Measurements from ENCODE around the gene METTL16. TPM values are rescaled to one million over a fixed set of nuclear protein-coding genes. Genes with fewer than 3 reads are reported as not detected.

METTL16 gene
- polyA plus RNA-seq, 4 donors = 10.7 to 25.2 (median 12.9) TPM

GRCh38 chr17:2435181-2435741 is 76.4 kb downstream of the METTL16 start:
- Histone ChIP-seq H3K9me3 (ENCODE audit: control insufficient read depth in 2 of 2, insufficient read depth in 1 of 2, low read depth in 1 of 2, low read length in 1 of 2) (no peaks in the 10 kb centered on the region), H3K4me1 (ENCODE audit: control insufficient read depth in 3 of 3, insufficient read depth in 2 of 3, low read depth in 1 of 3, low read length in 2 of 3) (no peaks in the 10 kb centered on the region), H3K4me3 (ENCODE audit: low read depth in 1 of 3, low read length in 3 of 3) (no peak overlapping the region), H3K36me3 (ENCODE audit: control insufficient read depth in 3 of 3, insufficient read depth in 2 of 3, low read depth in 1 of 3, low read length in 3 of 3) (peaks cover 3 to 62% (median 10%) of the 10 kb centered on the region in 3 donors), H3K27me3 (ENCODE audit: control insufficient read depth in 3 of 3, insufficient read depth in 3 of 3, low read length in 3 of 3) (no peaks in the 10 kb centered on the region), H3K27ac (ENCODE audit: low read depth in 1 of 3, low read length in 2 of 3) (peak overlapping the region in 1 of 3 donors; percentile 37)
- WGBS, 3 donors = 62 to 85% (median 82%) methylated on average over 9 of the region's 9 CpGs
- FAIRE-seq (no peak), DNase-seq (no peak)

GRCh38 chr17:2433696-2434095 is 78.0 kb downstream of the METTL16 start:
- no peaks in the 10 kb centered on the region for H3K27me3 ChIP-seq (ENCODE audit: control insufficient read depth in 3 of 3, insufficient read depth in 3 of 3, low read length in 3 of 3)
- peaks cover 0 to 48% (median 10%) of the 10 kb centered on the region in 3 donors for H3K36me3 ChIP-seq (ENCODE audit: control insufficient read depth in 3 of 3, insufficient read depth in 2 of 3, low read depth in 1 of 3, low read length in 3 of 3)
- H3K27ac ChIP-seq (ENCODE audit: low read depth in 1 of 3, low read length in 2 of 3) = no peak overlapping the region
- DNase-seq = no peak
- no peak for FAIRE-seq
- WGBS, 3 donors = 83 to 92% (median 87%) methylated on average over 11 of the region's 11 CpGs
- H3K9me3 ChIP-seq (ENCODE audit: control insufficient read depth in 2 of 2, insufficient read depth in 1 of 2, low read depth in 1 of 2, low read length in 1 of 2) = no peaks in the 10 kb centered on the region
- H3K4me3 ChIP-seq (ENCODE audit: low read depth in 1 of 3, low read length in 3 of 3) = no peak overlapping the region
- no peaks in the 10 kb centered on the region for H3K4me1 ChIP-seq (ENCODE audit: control insufficient read depth in 3 of 3, insufficient read depth in 2 of 3, low read depth in 1 of 3, low read length in 2 of 3)

DNA sequence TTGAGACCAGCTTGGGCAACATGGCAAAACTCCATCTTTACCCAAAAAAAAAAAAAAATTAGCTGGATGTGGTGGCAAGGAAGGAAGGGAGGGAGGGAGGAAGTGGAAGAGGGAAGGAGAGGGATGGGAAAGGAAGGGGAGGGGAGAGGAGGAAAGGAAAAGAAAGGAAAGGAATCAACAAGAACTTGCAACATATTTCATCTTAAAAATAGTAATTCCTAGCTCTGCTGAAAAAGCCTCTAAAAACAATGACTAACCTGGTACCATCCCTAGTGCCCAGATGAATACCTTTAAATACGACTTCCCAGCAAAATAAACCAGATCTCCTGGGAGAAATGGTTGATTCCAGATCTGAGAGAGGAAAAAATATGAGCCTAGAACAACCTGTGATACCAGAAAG is 83.8 kb downstream of the METTL16 start:
- WGBS, 3 donors = 96 to 100% (median 96%) methylated on average over 1 of the region's 1 CpG
- Histone ChIP-seq H3K4me1 (ENCODE audit: control insufficient read depth in 3 of 3, insufficient read depth in 2 of 3, low read depth in 1 of 3, low read length in 2 of 3) (no peaks in the 10 kb centered on the region), H3K4me3 (ENCODE audit: low read depth in 1 of 3, low read length in 3 of 3) (no peak overlapping the region), H3K9me3 (ENCODE audit: control insufficient read depth in 2 of 2, insufficient read depth in 1 of 2, low read depth in 1 of 2, low read length in 1 of 2) (no peaks in the 10 kb centered on the region), H3K36me3 (ENCODE audit: control insufficient read depth in 3 of 3, insufficient read depth in 2 of 3, low read depth in 1 of 3, low read length in 3 of 3) (peaks cover 0 to 32% (median 0%) of the 10 kb centered on the region in 3 donors), H3K27ac (ENCODE audit: low read depth in 1 of 3, low read length in 2 of 3) (no peak overlapping the region), H3K27me3 (ENCODE audit: control insufficient read depth in 3 of 3, insufficient read depth in 3 of 3, low read length in 3 of 3) (no peaks in the 10 kb centered on the region)
- no peak for FAIRE-seq
- no peak for DNase-seq

DNA sequence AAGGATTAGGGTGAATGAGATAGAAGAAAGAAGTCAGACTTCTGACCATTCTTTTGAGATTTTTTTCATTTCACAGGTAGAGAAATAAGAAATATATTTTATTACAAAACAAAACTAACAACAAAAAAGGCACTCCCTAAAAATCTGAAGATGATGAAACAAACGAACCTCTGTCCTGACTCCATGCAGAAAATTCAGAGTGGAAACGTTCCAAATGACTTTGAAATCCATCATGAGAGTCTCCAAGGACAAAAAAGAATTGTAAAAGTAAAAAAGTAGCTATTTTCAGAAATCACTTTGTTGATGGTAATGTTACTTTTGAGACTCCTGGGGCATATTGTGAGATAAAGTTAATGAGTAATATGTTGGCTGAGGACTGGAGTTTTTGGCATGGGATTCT is 84.5 kb downstream of the METTL16 start:
- no peak for DNase-seq
- Histone ChIP-seq H3K27ac (ENCODE audit: low read depth in 1 of 3, low read length in 2 of 3) (no peak overlapping the region), H3K4me1 (ENCODE audit: control insufficient read depth in 3 of 3, insufficient read depth in 2 of 3, low read depth in 1 of 3, low read length in 2 of 3) (no peaks in the 10 kb centered on the region), H3K36me3 (ENCODE audit: control insufficient read depth in 3 of 3, insufficient read depth in 2 of 3, low read depth in 1 of 3, low read length in 3 of 3) (peaks cover 0 to 32% (median 0%) of the 10 kb centered on the region in 3 donors), H3K9me3 (ENCODE audit: control insufficient read depth in 2 of 2, insufficient read depth in 1 of 2, low read depth in 1 of 2, low read length in 1 of 2) (no peaks in the 10 kb centered on the region), H3K27me3 (ENCODE audit: control insufficient read depth in 3 of 3, insufficient read depth in 3 of 3, low read length in 3 of 3) (no peaks in the 10 kb centered on the region), H3K4me3 (ENCODE audit: low read depth in 1 of 3, low read length in 3 of 3) (no peak overlapping the region)
- 64 to 74% (median 67%) methylated on average over 2 of the region's 2 CpGs for WGBS, 3 donors
- FAIRE-seq = no peak

DNA sequence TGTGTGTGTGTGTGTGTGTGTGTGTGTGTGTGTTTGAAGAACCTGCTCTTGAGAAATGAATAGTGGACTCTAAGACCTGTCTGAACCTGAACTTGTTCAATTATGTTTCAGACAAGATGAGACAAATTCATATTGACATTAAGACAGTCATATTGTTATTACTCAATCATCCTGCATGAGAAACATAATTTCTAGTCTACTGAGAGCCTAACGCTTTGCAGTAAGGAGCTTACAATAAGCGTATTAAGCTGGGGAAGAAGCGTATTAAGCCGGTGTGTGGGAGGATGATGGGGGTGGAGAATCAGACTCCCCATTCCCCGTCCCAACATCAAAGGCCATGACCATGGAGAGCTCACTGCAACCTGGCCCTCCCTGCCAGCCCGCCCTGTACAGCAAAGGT is 88.4 kb downstream of the METTL16 start:
- Histone ChIP-seq H3K4me1 (ENCODE audit: control insufficient read depth in 3 of 3, insufficient read depth in 2 of 3, low read depth in 1 of 3, low read length in 2 of 3) (no peaks in the 10 kb centered on the region), H3K4me3 (ENCODE audit: low read depth in 1 of 3, low read length in 3 of 3) (no peak overlapping the region), H3K27ac (ENCODE audit: low read depth in 1 of 3, low read length in 2 of 3) (no peak overlapping the region), H3K9me3 (ENCODE audit: control insufficient read depth in 2 of 2, insufficient read depth in 1 of 2, low read depth in 1 of 2, low read length in 1 of 2) (no peaks in the 10 kb centered on the region), H3K27me3 (ENCODE audit: control insufficient read depth in 3 of 3, insufficient read depth in 3 of 3, low read length in 3 of 3) (no peaks in the 10 kb centered on the region), H3K36me3 (ENCODE audit: control insufficient read depth in 3 of 3, insufficient read depth in 2 of 3, low read depth in 1 of 3, low read length in 3 of 3) (peaks cover 3 to 59% (median 10%) of the 10 kb centered on the region in 3 donors)
- WGBS, 3 donors = 90 to 95% (median 95%) methylated on average over 6 of the region's 6 CpGs
- FAIRE-seq = no peak
- no peak for DNase-seq

GRCh38 chr17:2421315-2422147 is 90.2 kb downstream of the METTL16 start:
- peak in 1 of 2 donors; percentile 27 for DNase-seq
- FAIRE-seq = no peak
- H3K36me3 ChIP-seq (ENCODE audit: control insufficient read depth in 3 of 3, insufficient read depth in 2 of 3, low read depth in 1 of 3, low read length in 3 of 3) = peaks cover 3 to 56% (median 10%) of the 10 kb centered on the region in 3 donors
- no peaks in the 10 kb centered on the region for H3K27me3 ChIP-seq (ENCODE audit: control insufficient read depth in 3 of 3, insufficient read depth in 3 of 3, low read length in 3 of 3)
- H3K27ac ChIP-seq (ENCODE audit: low read depth in 1 of 3, low read length in 2 of 3) = no peak overlapping the region
- H3K9me3 ChIP-seq (ENCODE audit: control insufficient read depth in 2 of 2, insufficient read depth in 1 of 2, low read depth in 1 of 2, low read length in 1 of 2) = no peaks in the 10 kb centered on the region
- H3K4me3 ChIP-seq (ENCODE audit: low read depth in 1 of 3, low read length in 3 of 3) = no peak overlapping the region
- WGBS, 3 donors = 82 to 86% (median 84%) methylated on average over 27 of the region's 27 CpGs
- H3K4me1 ChIP-seq (ENCODE audit: control insufficient read depth in 3 of 3, insufficient read depth in 2 of 3, low read depth in 1 of 3, low read length in 2 of 3) = no peaks in the 10 kb centered on the region

DNA sequence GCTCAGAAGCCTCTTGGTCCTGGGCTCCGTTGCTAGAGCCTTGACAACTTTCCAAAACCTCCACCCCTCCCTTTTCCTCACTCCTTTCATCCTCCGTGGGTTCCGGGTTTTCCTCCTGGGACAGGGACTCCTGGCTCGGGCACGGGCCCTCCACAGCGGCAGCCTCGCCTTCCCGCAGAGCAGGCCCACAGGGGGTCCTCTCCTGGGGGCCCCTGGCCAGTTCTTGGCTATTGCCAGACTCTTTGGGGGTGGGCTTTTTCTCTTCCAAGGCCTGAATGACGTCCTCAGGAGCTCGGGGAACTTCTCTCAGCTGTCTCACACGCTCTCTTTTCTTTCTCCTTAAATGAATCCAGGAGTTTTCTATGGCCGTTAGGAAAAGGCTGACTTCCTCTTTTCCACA is 91.5 kb downstream of the METTL16 start:
- no peak overlapping the region for H3K4me3 ChIP-seq (ENCODE audit: low read depth in 1 of 3, low read length in 3 of 3)
- no peaks in the 10 kb centered on the region for H3K27me3 ChIP-seq (ENCODE audit: control insufficient read depth in 3 of 3, insufficient read depth in 3 of 3, low read length in 3 of 3)
- no peak overlapping the region for H3K27ac ChIP-seq (ENCODE audit: low read depth in 1 of 3, low read length in 2 of 3)
- no peaks in the 10 kb centered on the region for H3K9me3 ChIP-seq (ENCODE audit: control insufficient read depth in 2 of 2, insufficient read depth in 1 of 2, low read depth in 1 of 2, low read length in 1 of 2)
- FAIRE-seq = no peak
- 83 to 95% (median 95%) methylated on average over 12 of the region's 12 CpGs for WGBS, 3 donors
- H3K36me3 ChIP-seq (ENCODE audit: control insufficient read depth in 3 of 3, insufficient read depth in 2 of 3, low read depth in 1 of 3, low read length in 3 of 3) = peaks cover 3 to 57% (median 10%) of the 10 kb centered on the region in 3 donors
- no peak for DNase-seq
- H3K4me1 ChIP-seq (ENCODE audit: control insufficient read depth in 3 of 3, insufficient read depth in 2 of 3, low read depth in 1 of 3, low read length in 2 of 3) = no peaks in the 10 kb centered on the region

- no peak overlapping the region for H3K4me3 ChIP-seq (ENCODE audit: low read depth in 1 of 3, low read length in 3 of 3)
- H3K27ac ChIP-seq (ENCODE audit: low read depth in 1 of 3, low read length in 2 of 3) = peak overlapping the region in 1 of 3 donors; percentile 17
- H3K27me3 ChIP-seq (ENCODE audit: control insufficient read depth in 3 of 3, insufficient read depth in 3 of 3, low read length in 3 of 3) = no peaks in the 10 kb centered on the region
- DNase-seq (no peak), FAIRE-seq (no peak)
- no peaks in the 10 kb centered on the region for H3K4me1 ChIP-seq (ENCODE audit: control insufficient read depth in 3 of 3, insufficient read depth in 2 of 3, low read depth in 1 of 3, low read length in 2 of 3)
- WGBS, 3 donors = 91 to 96% (median 92%) methylated on average over 6 of the region's 6 CpGs
- H3K9me3 ChIP-seq (ENCODE audit: control insufficient read depth in 2 of 2, insufficient read depth in 1 of 2, low read depth in 1 of 2, low read length in 1 of 2) = no peaks in the 10 kb centered on the region
- peaks cover 3 to 64% (median 10%) of the 10 kb centered on the region in 3 donors for H3K36me3 ChIP-seq (ENCODE audit: control insufficient read depth in 3 of 3, insufficient read depth in 2 of 3, low read depth in 1 of 3, low read length in 3 of 3)
Measured at GRCh38 chr17:2419486-2419885, 92.2 kb downstream of the METTL16 start.

Measured in small intestine (tissue), 7 donors.